Gastrocnemius medialis (tissue), 4 donors: ENCODE data around the gene EFEMP2.

Experiments
- CTCF ChIP-seq, 5 experiments: fragments of 450-650 bp in 3 of 5; fragments of 200-600 bp in 2 of 5; sonication (generic) in 2 of 5; IDR thresholded peaks in 4 of 5; conservative IDR thresholded peaks in 1 of 5; 1 replicate in 4 of 5; 2 replicates in 1 of 5; pipeline ENCODE4 v1.5.1; 2016 to 2019; ENCODE audit warnings: antibody characterized with exemption in 5 of 5, mild to moderate bottlenecking in 3 of 5, moderate library complexity in 3 of 5
- POLR2A ChIP-seq, 2 donors: fragments of 450-650 bp; IDR thresholded peaks; one replicate each; pipeline ENCODE4 v1.6.1; 2017; ENCODE audit warnings: antibody characterized with exemption in 2 of 2, mild to moderate bottlenecking in 2 of 2, moderate library complexity in 2 of 2

- TF ChIP-seq CTCF (IDR thresholded peaks at IDR 0.05 in 4 of 5, conservative IDR thresholded peaks at IDR 0.05 in 1 of 5) (no peak), POLR2A (IDR thresholded peaks at IDR 0.05) (no peak)
These were observed 19.9 kb downstream of the EFEMP2 start for GRCh38 chr11:65852508-65853245.
